ENCODE measurements around the gene TMEM135. TPM values are rescaled to one million over a fixed set of nuclear protein-coding genes. Genes with fewer than 3 reads are reported as not detected.

Gene TMEM135
- polyA plus RNA-seq, 1 of the 3 experiments (the other 2 are of a cell fraction), result 3.0 TPM

DNA sequence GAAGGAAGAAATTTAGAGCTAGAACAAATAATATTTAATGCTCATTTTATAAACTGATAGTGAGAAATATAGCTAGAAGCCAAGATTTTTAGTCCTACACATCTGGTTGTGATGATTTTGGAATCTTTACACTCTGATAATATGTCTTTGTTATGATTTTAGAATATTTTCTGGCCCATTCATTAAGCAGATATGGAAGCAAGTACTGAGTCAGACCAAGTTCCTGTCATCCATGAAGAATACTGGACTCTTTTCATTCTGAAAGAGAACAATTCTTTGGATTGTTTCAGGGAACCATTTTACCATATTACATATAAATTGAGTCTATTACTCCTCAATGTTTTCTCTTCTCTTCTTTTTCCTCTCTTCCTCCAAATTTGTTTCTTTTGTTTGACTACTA is 227.4 kb downstream of the TMEM135 start (continued):
- TF ChIP-seq, protein P1, sequence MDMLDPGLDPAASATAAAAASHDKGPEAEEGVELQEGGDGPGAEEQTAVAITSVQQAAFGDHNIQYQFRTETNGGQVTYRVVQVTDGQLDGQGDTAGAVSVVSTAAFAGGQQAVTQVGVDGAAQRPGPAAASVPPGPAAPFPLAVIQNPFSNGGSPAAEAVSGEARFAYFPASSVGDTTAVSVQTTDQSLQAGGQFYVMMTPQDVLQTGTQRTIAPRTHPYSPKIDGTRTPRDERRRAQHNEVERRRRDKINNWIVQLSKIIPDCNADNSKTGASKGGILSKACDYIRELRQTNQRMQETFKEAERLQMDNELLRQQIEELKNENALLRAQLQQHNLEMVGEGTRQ (IDR thresholded peaks at IDR 0.05; ENCODE audit: borderline replicate concordance, low read depth, low read length), result no peak
- TF ChIP-seq FOSL2 (IDR thresholded peaks at IDR 0.05; ENCODE audit: borderline replicate concordance, low read depth), result peak; percentile 37; the same call in 1 of the 2 replicates
- TF ChIP-seq TEAD4 (IDR thresholded peaks at IDR 0.05; ENCODE audit: borderline replicate concordance, insufficient read depth), result no peak
- peak; percentile 57 for TF ChIP-seq TCF12 (IDR thresholded peaks at IDR 0.05)
- TF ChIP-seq EZH2phosphoT487 (IDR thresholded peaks at IDR 0.05; ENCODE audit: borderline replicate concordance, low read depth), result no peak
- TF ChIP-seq SIN3A (IDR thresholded peaks at IDR 0.05; ENCODE audit: borderline replicate concordance, low read depth, low read length), result no peak
- no peak for TF ChIP-seq ELF1 (IDR thresholded peaks at IDR 0.05)
- no peak; a peak in 1 of 4 replicates for TF ChIP-seq EP300 (IDR thresholded peaks at IDR 0.05; ENCODE audit: borderline replicate concordance in 1 of 2, low read depth in 1 of 2, low read length in 1 of 2)
- TF ChIP-seq, protein P2, sequence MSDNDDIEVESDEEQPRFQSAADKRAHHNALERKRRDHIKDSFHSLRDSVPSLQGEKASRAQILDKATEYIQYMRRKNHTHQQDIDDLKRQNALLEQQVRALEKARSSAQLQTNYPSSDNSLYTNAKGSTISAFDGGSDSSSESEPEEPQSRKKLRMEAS (IDR thresholded peaks at IDR 0.05; ENCODE audit: low read depth), result no peak
- 0 out of 2 replicates have a peak, but pooled peaks have one; percentile 15 for TF ChIP-seq JUND (IDR thresholded peaks at IDR 0.05)
- 0 out of 2 replicates have a peak, but pooled peaks have one; percentile 8 for TF ChIP-seq NFIC (IDR thresholded peaks at IDR 0.05; ENCODE audit: borderline replicate concordance)
- no peak for TF ChIP-seq GABPA (IDR thresholded peaks at IDR 0.05; ENCODE audit: low read depth)
- no peak for TF ChIP-seq RFX5 (IDR thresholded peaks at IDR 0.05; ENCODE audit: low read length)
- TF ChIP-seq GATA2 (CRISPR knock-in tag; IDR thresholded peaks at IDR 0.05), result no peak
- no peak for TF ChIP-seq RCOR1 (IDR thresholded peaks at IDR 0.05; ENCODE audit: low read length)
- no peak for TF ChIP-seq RAD21 (IDR thresholded peaks at IDR 0.05; ENCODE audit: low read length)

DNA sequence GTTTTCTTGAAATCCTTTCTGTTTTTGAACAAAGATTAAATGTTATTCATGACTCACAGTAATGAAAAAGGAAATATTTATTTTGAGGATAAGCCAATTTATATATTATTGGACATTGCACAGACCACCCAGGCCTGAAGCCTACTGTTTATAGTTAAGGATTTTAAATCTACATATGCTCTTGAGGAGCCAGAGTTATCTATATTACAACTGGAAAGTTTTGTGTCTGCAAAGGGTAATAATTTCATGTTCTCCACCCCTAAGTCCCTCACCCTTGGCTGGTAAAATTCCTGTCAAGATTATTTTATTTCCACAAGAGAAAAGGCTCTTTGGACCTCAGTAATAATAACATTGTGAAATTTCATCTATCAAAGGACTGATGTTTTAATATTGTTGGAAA is 228.2 kb downstream of the TMEM135 start:
- no peaks in the 10 kb centered on the region for H3K79me2 ChIP-seq (ENCODE audit: insufficient read depth)
- H2AFZ ChIP-seq (ENCODE audit: low read depth), result no peak overlapping the region
- ChIA-PET CTCF (no interaction called here), POLR2A (no interaction called here)
- H3F3A ChIP-seq (replicated peaks; ENCODE audit: insufficient read depth), result peaks cover 21% of the 10 kb centered on the region
- H3K9me3 ChIP-seq, result no peaks in the 10 kb centered on the region
- no peaks in the 10 kb centered on the region for H3K9me2 ChIP-seq
- H3K4me3 ChIP-seq (ENCODE audit: low read depth in 2 of 2, low read length in 1 of 2), result no peak overlapping the region
- no peak for TF ChIP-seq NFIC (IDR thresholded peaks at IDR 0.05; ENCODE audit: borderline replicate concordance)
- 0 out of 2 replicates have a peak, but pooled peaks have one; percentile 10 for TF ChIP-seq PBX3 (IDR thresholded peaks at IDR 0.05)
- TF ChIP-seq TCF12 (IDR thresholded peaks at IDR 0.05), result peak; percentile 61; the same call in 1 of the 2 replicates
- H3K27ac ChIP-seq (ENCODE audit: low read depth in 2 of 2, low read length in 1 of 2), result peak overlapping the region in 1 of 2 experiments; percentile 74; a peak in 2 of 4 replicates
- 0 out of 2 replicates have a peak overlapping the region, but pooled peaks have one; percentile 24 for H3K4me2 ChIP-seq
- H4K20me1 ChIP-seq (ENCODE audit: insufficient read depth), result no peaks in the 10 kb centered on the region
- no peaks in the 10 kb centered on the region for H3K27me3 ChIP-seq (ENCODE audit: insufficient read depth)
- DNase-seq, result no peak
- peaks cover 0 to 42% of the 10 kb centered on the region in 2 experiments; a peak in 2 of 4 replicates for H3K4me1 ChIP-seq (ENCODE audit: control insufficient read depth in 1 of 2, insufficient read depth in 2 of 2, low read depth in 1 of 2, low read length in 1 of 2)
- H3K9ac ChIP-seq, result no peak overlapping the region
- no peaks in the 10 kb centered on the region for H3K36me3 ChIP-seq (replicated peaks in 1 of 2; ENCODE audit: control insufficient read depth in 1 of 2, insufficient read depth in 2 of 2, low read length in 1 of 2)

Data from SK-N-SH (cell line).